H1 (cell line): ENCODE results near the gene EGFLAM. TPM values are rescaled to one million over a fixed set of nuclear protein-coding genes. Genes with fewer than 3 reads are reported as not detected.

ENCODE experiments used
- CTCF ChIA-PET: fragments of 300-600 bp; sonication (Branson Sonifier 250); formaldehyde crosslinking; loops from one replicate; lab custom pipeline; 2021; ENCODE audit not compliant: partially characterized antibody; lab: Charles Lee
- POLR2A ChIA-PET: fragments of 300-600 bp; sonication (Branson Sonifier 250); formaldehyde crosslinking; loops from one replicate; lab custom pipeline; 2021; ENCODE audit warnings: inconsistent platforms; ENCODE audit not compliant: partially characterized antibody; lab: Charles Lee
- DNase-seq, 2 experiments: peaks; one replicate each; pipeline versions ENCODE4 v3.0.0 to v3.0.0-alpha.2; 2010 to 2022; ENCODE audit warnings: low spot score in 2 of 2, low read depth in 1 of 2, mixed read lengths in 1 of 2
- FAIRE-seq: peaks from 2 replicates; lab custom pipeline; 2011; peaks lifted over from hg19 to GRCh38; lab: Jason Lieb, UNC
- H2AFZ ChIP-seq: 2 replicates; pipeline ENCODE4 v1.8.1; 2012; ENCODE audit warnings: low read length, inconsistent platforms
- H2AK5ac ChIP-seq: 2 replicates; pipeline ENCODE4 v1.6.1; 2013; ENCODE audit warnings: low read depth, low read length
- H2BK120ac ChIP-seq: replicated peaks from 2 replicates; pipeline ENCODE3; 2013; ENCODE audit warnings: low read depth, low read length, inconsistent platforms
- H2BK12ac ChIP-seq: 2 replicates; pipeline ENCODE4 v1.6.1; 2013; ENCODE audit warnings: low read depth, low read length
- H2BK15ac ChIP-seq: 2 replicates; pipeline ENCODE4 v1.6.1; 2013; ENCODE audit warnings: low read length
- H2BK20ac ChIP-seq: 2 replicates; pipeline ENCODE4 v1.6.1; 2013; ENCODE audit warnings: low read length
- H2BK5ac ChIP-seq: 2 replicates; pipeline ENCODE4 v1.6.1; 2013; ENCODE audit warnings: low read depth, low read length
- H3K14ac ChIP-seq: 2 replicates; pipeline ENCODE4 v1.6.1; 2013; ENCODE audit warnings: inconsistent platforms; ENCODE audit not compliant: insufficient read length
- H3K18ac ChIP-seq: 2 replicates; pipeline ENCODE4 v1.6.1; 2013; ENCODE audit warnings: low read length; ENCODE audit errors: extremely low read depth
- H3K23ac ChIP-seq: 2 replicates; pipeline ENCODE4 v1.6.1; 2013; ENCODE audit warnings: inconsistent platforms; ENCODE audit not compliant: insufficient read length
- H3K23me2 ChIP-seq: 2 replicates; pipeline ENCODE4 v1.6.1; 2013; ENCODE audit warnings: low read depth, low read length
- H3K27ac ChIP-seq: 2 replicates; pipeline ENCODE4 v1.6.1; 2011; ENCODE audit warnings: low read depth, low read length, inconsistent platforms
- H3K27me3 ChIP-seq, 4 experiments: replicated peaks in 1 of 4; 1 replicate in 1 of 4; 2 replicates in 3 of 4; pipeline versions ENCODE4 v1.6.1 to v1.8.1; 2011 to 2013; ENCODE audit warnings: low read length in 3 of 4, mild to moderate bottlenecking in 3 of 4, inconsistent platforms in 2 of 4, mixed read lengths in 2 of 4, moderate library complexity in 1 of 4; ENCODE audit not compliant: control insufficient read depth in 3 of 4, insufficient read depth in 3 of 4; ENCODE audit errors: extremely low read depth in 1 of 4
- H3K36me3 ChIP-seq, 4 experiments: 2 replicates each; pipeline versions ENCODE4 v1.6.1 to v1.8.1; 2011 to 2013; ENCODE audit warnings: mild to moderate bottlenecking in 4 of 4, low read length in 3 of 4, moderate library complexity in 2 of 4, control low read depth in 1 of 4, inconsistent platforms in 1 of 4; ENCODE audit not compliant: insufficient read depth in 4 of 4, control insufficient read depth in 2 of 4
- H3K4ac ChIP-seq: replicated peaks from 2 replicates; pipeline ENCODE3; 2013; ENCODE audit warnings: low read length, low read depth, mixed read lengths, inconsistent platforms; ENCODE audit not compliant: insufficient read length
- H3K4me1 ChIP-seq, 4 experiments: replicated peaks in 1 of 4; 1 replicate in 1 of 4; 2 replicates in 3 of 4; pipeline versions ENCODE4 v1.6.1 to v1.8.1; 2011 to 2013; ENCODE audit warnings: low read length in 3 of 4, inconsistent platforms in 2 of 4, mixed read lengths in 1 of 4; ENCODE audit not compliant: insufficient read depth in 4 of 4, control insufficient read depth in 3 of 4
- H3K4me2 ChIP-seq, 2 experiments: 2 replicates each; pipeline versions ENCODE4 v1.6.1 to v1.8.1; 2011 to 2013; ENCODE audit warnings: low read depth in 2 of 2, low read length in 2 of 2, control low read depth in 1 of 2, inconsistent platforms in 1 of 2, mild to moderate bottlenecking in 1 of 2; ENCODE audit not compliant: insufficient read depth in 1 of 2
- H3K4me3 ChIP-seq, 4 experiments: fragments of 200-600, 300-600 bp in 1 of 4; sonication (generic), shearing (Covaris generic), sonication (Bioruptor Twin) in 1 of 4; 2 replicates each; pipeline versions ENCODE4 v1.5.1 to v1.8.1; 2011 to 2016; ENCODE audit warnings: low read length in 4 of 4, low read depth in 3 of 4, control low read depth in 2 of 4, inconsistent platforms in 2 of 4, mild to moderate bottlenecking in 2 of 4, mixed read lengths in 1 of 4, moderate library complexity in 1 of 4; ENCODE audit not compliant: insufficient read depth in 2 of 4; ENCODE audit errors: extremely low read depth in 1 of 4
- H3K56ac ChIP-seq: replicated peaks from 2 replicates; pipeline ENCODE3; 2013; ENCODE audit warnings: low read depth, mild to moderate bottlenecking, mixed read lengths, low read length, inconsistent platforms; ENCODE audit not compliant: insufficient read length
- H3K79me1 ChIP-seq: 2 replicates; pipeline ENCODE4 v1.6.1; 2013; ENCODE audit warnings: low read depth, low read length, control low read depth
- H3K79me2 ChIP-seq, 2 experiments: 2 replicates each; pipeline versions ENCODE4 v1.6.1 to v1.8.1; 2012 to 2013; ENCODE audit warnings: low read length in 2 of 2, mild to moderate bottlenecking in 2 of 2, inconsistent platforms in 1 of 2; ENCODE audit not compliant: insufficient read depth in 2 of 2, control insufficient read depth in 1 of 2
- H3K9ac ChIP-seq, 4 experiments: replicated peaks in 1 of 4; 1 replicate in 1 of 4; 2 replicates in 3 of 4; pipeline versions ENCODE4 v1.6.1 to v1.8.1; 2011 to 2013; ENCODE audit warnings: low read depth in 3 of 4, low read length in 3 of 4, control low read depth in 2 of 4, mild to moderate bottlenecking in 2 of 4, moderate library complexity in 2 of 4, inconsistent platforms in 1 of 4; ENCODE audit errors: extremely low read depth in 1 of 4
- H3K9me3 ChIP-seq, 2 experiments: 2 replicates each; pipeline versions ENCODE4 v1.6.1 to v1.8.1; 2012 to 2013; ENCODE audit warnings: mild to moderate bottlenecking in 2 of 2, moderate library complexity in 2 of 2, control low read depth in 1 of 2, inconsistent platforms in 1 of 2, low read depth in 1 of 2, low read length in 1 of 2, mixed read lengths in 1 of 2; ENCODE audit not compliant: insufficient read depth in 2 of 2
- H4K20me1 ChIP-seq, 2 experiments: replicated peaks in 1 of 2; 2 replicates each; pipeline versions ENCODE3 to v1.8.1; 2011 to 2013; ENCODE audit warnings: inconsistent platforms in 2 of 2, low read length in 2 of 2, mild to moderate bottlenecking in 1 of 2; ENCODE audit not compliant: insufficient read depth in 2 of 2, control insufficient read depth in 1 of 2
- H4K5ac ChIP-seq: 2 replicates; pipeline ENCODE4 v1.6.1; 2013; ENCODE audit warnings: low read length, low read depth, mixed read lengths, inconsistent platforms; ENCODE audit not compliant: insufficient read length
- H4K8ac ChIP-seq: 2 replicates; pipeline ENCODE4 v1.8.0; 2013; ENCODE audit warnings: mild to moderate bottlenecking, moderate library complexity, low read length, inconsistent platforms; ENCODE audit not compliant: insufficient read depth; ENCODE audit errors: extremely low read depth
- H4K91ac ChIP-seq: replicated peaks from 2 replicates; pipeline ENCODE3; 2013; ENCODE audit warnings: low read length, mixed read lengths, inconsistent platforms; ENCODE audit not compliant: insufficient read length
- ASH2L ChIP-seq: fragments of 200-600, 300-600 bp; sonication (generic); IDR thresholded peaks from one replicate; pipeline ENCODE4 v1.7.1; 2017; ENCODE audit warnings: low read length
- BRCA1 ChIP-seq: IDR thresholded peaks from 2 replicates; pipeline ENCODE4 v1.6.1; 2012; ENCODE audit warnings: low read depth, low read length, improper control_type of control experiment
- CTCF ChIP-seq, 3 experiments: IDR thresholded peaks; 1 replicate in 2 of 3; 2 replicates in 1 of 3; pipeline versions ENCODE4 v1.5.1 to v1.6.1; 2011; ENCODE audit warnings: low read length in 3 of 3, mild to moderate bottlenecking in 3 of 3, inconsistent platforms in 2 of 3, low read depth in 1 of 3, moderate library complexity in 1 of 3; ENCODE audit not compliant: insufficient read depth in 1 of 3; ENCODE audit errors: control extremely low read depth in 1 of 3
- GTF2F1 ChIP-seq: IDR thresholded peaks from 2 replicates; pipeline ENCODE4 v1.6.1; 2012; ENCODE audit warnings: low read depth, low read length, improper control_type of control experiment, borderline replicate concordance
- JUN ChIP-seq: IDR thresholded peaks from 2 replicates; pipeline ENCODE4 v1.6.1; 2011; ENCODE audit warnings: low read depth, mild to moderate bottlenecking, improper control_type of control experiment, low read length
- JUND ChIP-seq: IDR thresholded peaks from 2 replicates; pipeline ENCODE4 v1.6.1; 2011; ENCODE audit warnings: mild to moderate bottlenecking, improper control_type of control experiment, low read length
- MAFK ChIP-seq: IDR thresholded peaks from 2 replicates; pipeline ENCODE4 v1.6.1; 2012; ENCODE audit warnings: low read depth, mild to moderate bottlenecking, improper control_type of control experiment, low read length
- POLR2AphosphoS5 ChIP-seq: IDR thresholded peaks from 2 replicates; pipeline ENCODE4 v1.6.1; 2011; ENCODE audit warnings: low read depth, low read length
- RXRA ChIP-seq: IDR thresholded peaks from 2 replicates; pipeline ENCODE4 v1.6.1; 2011; ENCODE audit warnings: low read depth, mild to moderate bottlenecking, low read length, moderate library complexity; ENCODE audit not compliant: insufficient read depth
- SIRT6 ChIP-seq: IDR thresholded peaks from one replicate; pipeline ENCODE4 v1.7.1; 2012; ENCODE audit warnings: low read length, inconsistent platforms
- SP2 ChIP-seq: IDR thresholded peaks from 2 replicates; pipeline ENCODE4 v1.6.1; 2012; ENCODE audit warnings: mild to moderate bottlenecking, low read length, inconsistent platforms
- TAF1 ChIP-seq: IDR thresholded peaks from 2 replicates; pipeline ENCODE4 v1.6.1; 2011; ENCODE audit warnings: mild to moderate bottlenecking, low read depth, low read length
- TBP ChIP-seq: IDR thresholded peaks from 2 replicates; pipeline ENCODE4 v1.6.1; 2011; ENCODE audit warnings: low read depth, low read length, improper control_type of control experiment
- ZNF274 ChIP-seq: IDR thresholded peaks from 2 replicates; pipeline ENCODE4 v1.7.0; 2012; ENCODE audit warnings: low read length, borderline replicate concordance; ENCODE audit errors: extremely low read depth
- WGBS, 2 experiments: shearing (Covaris generic) in 1 of 2; methylation state at CpG; one replicate each; pipeline versions ENCODE4 v1.1.6 to v1.1.7; 2013 to 2015; ENCODE audit warnings: low lambda C conversion rate in 2 of 2, mixed read lengths in 2 of 2, inconsistent platforms in 1 of 2, low coverage in 1 of 2, missing lambda C conversion rate in 1 of 2; ENCODE audit not compliant: insufficient replicate concordance in 2 of 2, insufficient coverage in 1 of 2, insufficient read length in 1 of 2; ENCODE audit errors: extremely low coverage in 1 of 2, missing lambda C conversion rate in 1 of 2; 5-methylcytosine and 5-hydroxymethylcytosine counted together
- polyA plus RNA-seq, 7 experiments: library from polyadenylated mRNA; depleted of rRNA in 3 of 7; stranded (reverse) in 5 of 7; unstranded in 2 of 7; fragments of >200 nt in 5 of 7; fragments of 200-250 nt in 2 of 7; gene quantifications; 1 replicate in 5 of 7; 2 replicates in 1 of 7; 4 replicates in 1 of 7; pipeline versions ENCODE4 v1.2.1 to v1.2.3, GENCODE V29; 2011 to 2013; ENCODE audit warnings: missing spikeins in 2 of 7, mixed read lengths in 2 of 7
- total RNA-seq: library from RNA; stranded (reverse); fragmentation: NEBNext Ultra II Directional; extraction: Animal tissue kit (Norgen Biotek cat#: 25700); gene quantifications from 2 replicates; pipeline ENCODE4 v1.2.1, GENCODE V29; 2021

The EGFLAM gene
- total and polyA plus RNA-seq, 2 of the 8 experiments (the other 6 are each of a cell fraction or from before 2014, with no cell fraction given), result 0.20 to 0.24 TPM

- no peaks in the 10 kb centered on the region for H3K23me2 ChIP-seq
- H3K79me2 ChIP-seq, result no peaks in the 10 kb centered on the region
- ChIA-PET CTCF (interaction anchor here (0.8 to 1.8 kb wide), 7 partner anchors 8 to 691 kb away, joined by 3 to 5 read pairs (median 4); no protein-coding TSS in a partner anchor), POLR2A (no interaction called here)
- H3K27ac ChIP-seq, result no peak overlapping the region
- no peak for DNase-seq
- FAIRE-seq, result no peak
- H3K14ac ChIP-seq, result no peak overlapping the region
- H2BK120ac ChIP-seq, result no peak overlapping the region
- H3K4me2 ChIP-seq, result no peak overlapping the region
- H4K5ac ChIP-seq, result no peak overlapping the region
- H3K36me3 ChIP-seq, result no peaks in the 10 kb centered on the region
- H2AK5ac ChIP-seq, result no peak overlapping the region
- no peak overlapping the region for H3K18ac ChIP-seq
- H2BK5ac ChIP-seq, result no peak overlapping the region
- no peak overlapping the region for H3K9ac ChIP-seq
- H2BK12ac ChIP-seq, result no peak overlapping the region
- no peaks in the 10 kb centered on the region for H3K27me3 ChIP-seq
- H4K20me1 ChIP-seq, result no peaks in the 10 kb centered on the region
- H3K4ac ChIP-seq, result no peak overlapping the region
- H4K8ac ChIP-seq, result no peak overlapping the region
- no peaks in the 10 kb centered on the region for H3K9me3 ChIP-seq
- no peaks in the 10 kb centered on the region for H3K79me1 ChIP-seq
- 89% methylated on average over 4 of the region's 4 CpGs; no CpG with 5 or more reads in 1 of the 2 experiments for WGBS, 2 experiments
- no peak overlapping the region for H3K23ac ChIP-seq
- no peak overlapping the region for H3K4me3 ChIP-seq
- no peak overlapping the region for H2AFZ ChIP-seq
- no peak overlapping the region for H4K91ac ChIP-seq
- no peak overlapping the region for H3K56ac ChIP-seq
- no peak overlapping the region for H2BK15ac ChIP-seq
- H3K4me1 ChIP-seq, result peaks cover 0 to 5% (median 4%) of the 10 kb centered on the region in 4 experiments; a peak in 3 of 7 replicates
- no peak overlapping the region for H2BK20ac ChIP-seq
- no peak for TF ChIP-seq SIRT6
- TF ChIP-seq ASH2L, result no peak
- no peak for TF ChIP-seq TAF1
- no peak for TF ChIP-seq MAFK
- no peak for TF ChIP-seq RXRA
- no peak for TF ChIP-seq ZNF274
- no peak for TF ChIP-seq GTF2F1
- no peak for TF ChIP-seq BRCA1
- no peak for TF ChIP-seq POLR2AphosphoS5
- no peak for TF ChIP-seq JUND
- no peak for TF ChIP-seq TBP
- no peak for TF ChIP-seq CTCF (IDR thresholded peaks at IDR 0.05; ENCODE audit: control extremely low read depth in 1 of 3, insufficient read depth in 1 of 3, low read depth in 1 of 3, low read length in 3 of 3)
- TF ChIP-seq JUN, result no peak
- TF ChIP-seq SP2, result no peak
These were observed 156.0 kb downstream of the EGFLAM start for GRCh38 chr5:38414348-38414747.
